ENCODE measurements around the gene ZCCHC13.
A peak's percentile ranks its signal among the peaks of the same experiment; 100 is the strongest.
"Not testable (repeated sequence)": the region's sequence is repeated elsewhere in the genome, so short reads cannot be mapped to it uniquely, and the experiment has no call there.

Gene ZCCHC13

DNA sequence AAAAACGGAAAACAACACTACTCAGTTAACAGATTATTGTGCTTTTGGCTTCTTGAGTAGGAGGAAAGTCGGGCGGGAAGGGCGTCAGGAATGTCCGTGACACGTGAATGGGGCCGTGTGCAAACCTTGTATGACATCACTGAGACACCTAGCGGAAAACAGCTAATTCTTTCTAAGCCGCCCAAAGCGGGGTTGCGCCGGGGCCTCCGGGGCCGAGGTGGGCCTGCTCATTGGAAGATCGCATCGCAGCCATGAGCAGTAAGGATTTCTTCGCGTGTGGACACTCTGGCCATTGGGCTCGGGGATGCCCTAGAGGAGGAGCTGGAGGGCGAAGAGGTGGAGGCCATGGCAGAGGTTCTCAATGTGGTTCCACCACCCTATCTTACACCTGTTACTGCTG, at the start of gene ZCCHC13:
TSS of gene ZCCHC13 (plus strand) at position 165 of the 400 bp plus-strand sequence. CDS start at position 252, 87 bp downstream.
- no peak for DNase-seq (ENCODE audit: low read depth in 2 of 2)

DNA sequence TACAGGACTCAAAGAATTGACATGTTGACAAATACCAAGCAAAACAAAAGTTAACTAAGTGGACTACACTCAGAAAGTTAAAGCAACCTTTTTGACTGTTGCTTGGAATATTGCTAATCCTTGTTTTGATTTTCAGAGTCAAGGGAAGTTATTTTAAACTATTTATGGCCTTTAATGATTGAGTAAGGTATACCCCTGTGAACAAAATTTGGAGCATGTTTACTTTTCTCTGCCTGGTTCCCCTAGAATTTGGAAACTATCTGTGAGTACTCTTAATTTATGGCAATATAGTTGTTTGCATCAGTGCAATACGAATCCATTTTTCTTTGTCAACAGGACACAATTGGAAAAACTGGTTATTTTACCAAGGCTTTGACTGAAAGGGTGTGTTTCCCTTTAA, 45.9 kb upstream of the ZCCHC13 start:
- DNase-seq (ENCODE audit: low read depth in 2 of 2) = not testable (repeated sequence)

DNA sequence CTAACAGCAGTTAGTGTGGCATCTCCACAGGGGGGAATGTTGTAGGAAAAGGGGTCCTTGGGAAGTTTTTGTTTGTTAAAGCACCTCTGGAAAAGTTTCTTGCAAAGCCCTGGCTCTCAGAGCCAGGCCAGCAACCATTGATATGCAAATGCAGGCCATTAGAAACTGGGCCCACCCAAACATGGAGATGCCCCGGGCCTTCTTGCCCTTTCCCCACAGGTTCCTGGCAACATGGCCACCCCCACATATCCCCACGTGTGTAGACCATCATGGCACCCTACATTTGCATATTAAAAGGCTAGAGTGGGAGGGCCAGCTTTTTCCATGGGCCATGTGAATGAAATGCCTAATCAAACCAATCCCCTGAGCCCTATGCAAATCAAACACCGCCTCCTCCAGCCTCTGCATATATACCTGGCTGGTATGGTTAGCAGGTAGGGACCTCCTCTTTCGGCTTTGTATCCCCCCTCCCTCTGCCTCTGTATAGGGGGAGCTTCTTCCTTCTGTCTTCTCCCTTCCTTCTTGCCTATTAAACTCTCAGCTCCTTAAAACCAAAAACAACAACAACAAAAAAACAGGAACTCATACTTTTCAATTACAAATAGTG, 44.0 kb upstream of the ZCCHC13 start:
- DNase-seq (ENCODE audit: low read depth in 2 of 2) = no peak

DNA sequence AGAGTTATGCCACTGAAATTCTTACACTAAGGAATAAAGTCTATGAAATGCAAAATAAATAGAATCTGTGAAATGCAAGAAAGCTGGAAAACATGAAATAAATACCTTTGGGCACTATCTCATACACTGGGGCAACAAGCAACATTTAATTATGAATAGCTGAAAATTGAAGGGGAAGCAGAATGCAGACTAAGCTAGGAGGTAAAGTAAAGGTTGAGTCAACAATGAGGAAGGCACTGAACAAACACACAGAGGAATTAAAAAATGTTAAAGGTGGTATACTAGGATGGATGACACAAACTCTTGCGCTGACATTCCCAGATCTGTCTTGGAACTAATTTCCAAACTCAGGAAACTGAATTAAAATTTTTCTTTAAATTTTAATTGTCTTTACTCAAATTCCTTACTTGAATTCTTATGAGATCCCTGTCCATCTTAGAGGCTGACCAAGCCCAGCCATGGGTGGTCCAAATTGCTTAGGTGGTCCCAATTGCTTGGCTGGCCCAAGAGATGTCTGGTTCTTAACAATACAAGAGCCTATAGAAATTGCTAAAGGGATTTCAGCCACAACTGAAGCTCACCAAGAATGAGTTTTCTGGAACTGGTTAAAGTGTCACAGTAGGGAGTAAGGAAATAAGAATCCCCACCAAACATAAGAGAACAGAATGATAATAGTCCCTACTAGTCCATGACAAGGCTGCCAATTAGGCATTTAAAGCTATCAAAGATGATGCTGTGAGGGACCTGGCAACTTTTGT, 41.3 kb upstream of the ZCCHC13 start:
- no peak for DNase-seq (ENCODE audit: low read depth in 2 of 2)

DNA sequence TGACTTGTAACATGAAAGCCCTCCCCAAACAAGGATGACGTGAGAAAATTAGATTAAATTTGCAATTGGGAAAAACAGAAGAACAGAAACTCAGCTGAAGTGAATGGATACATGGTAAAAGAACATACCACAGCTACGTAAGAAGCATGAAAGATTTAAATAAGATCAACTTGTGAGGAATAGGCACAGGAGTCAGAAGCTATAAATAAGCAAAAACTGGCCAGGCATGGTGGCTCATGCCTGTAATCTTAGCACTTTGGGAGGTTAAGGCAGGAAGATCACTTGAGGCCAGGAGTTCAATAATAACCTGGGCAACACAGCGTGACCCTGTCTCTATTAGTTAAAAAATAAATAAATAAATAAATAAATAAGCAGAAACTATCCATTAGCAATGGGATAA, 33.6 kb upstream of the ZCCHC13 start:
- no peak for DNase-seq (ENCODE audit: low read depth in 2 of 2)

DNA sequence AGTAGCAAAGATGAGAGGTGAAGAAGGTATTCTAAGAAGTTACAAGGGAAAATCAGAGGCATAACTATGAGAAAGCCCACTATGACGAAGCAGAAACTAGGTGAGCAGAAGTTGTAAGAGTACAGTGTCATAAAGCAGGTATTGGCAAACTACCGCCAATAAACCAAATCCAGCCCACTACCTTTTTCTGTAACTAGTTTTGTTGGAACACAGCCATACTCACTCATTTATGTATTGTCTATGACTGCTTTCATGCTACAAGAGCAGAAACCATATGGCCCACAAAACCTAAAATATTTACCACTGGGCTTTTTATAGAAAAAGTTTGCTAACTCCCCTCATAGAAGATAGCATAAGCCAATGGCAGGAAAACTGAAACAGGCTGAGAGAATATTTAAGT, 31.8 kb upstream of the ZCCHC13 start:
- no peak for DNase-seq (ENCODE audit: low read depth in 2 of 2)

DNA sequence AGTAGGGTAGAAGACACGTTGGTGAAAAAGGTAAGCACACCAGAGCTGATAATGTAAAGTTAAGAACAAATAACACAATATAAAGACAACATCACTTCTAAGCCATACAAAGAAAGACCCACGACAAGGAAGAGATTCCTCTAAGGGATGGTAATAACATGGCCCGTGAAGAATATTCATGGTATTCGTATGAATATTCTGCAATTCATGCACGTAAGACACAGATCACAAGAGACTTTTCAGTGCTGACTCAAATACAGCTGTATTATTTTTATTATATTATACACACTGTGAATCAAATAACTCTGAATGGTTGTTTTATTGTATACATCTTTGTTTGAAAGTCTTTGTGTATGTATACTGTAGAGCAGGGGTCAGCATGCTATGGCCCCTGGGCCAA, 29.5 kb upstream of the ZCCHC13 start:
- DNase-seq (ENCODE audit: low read depth in 2 of 2) = no peak

DNA sequence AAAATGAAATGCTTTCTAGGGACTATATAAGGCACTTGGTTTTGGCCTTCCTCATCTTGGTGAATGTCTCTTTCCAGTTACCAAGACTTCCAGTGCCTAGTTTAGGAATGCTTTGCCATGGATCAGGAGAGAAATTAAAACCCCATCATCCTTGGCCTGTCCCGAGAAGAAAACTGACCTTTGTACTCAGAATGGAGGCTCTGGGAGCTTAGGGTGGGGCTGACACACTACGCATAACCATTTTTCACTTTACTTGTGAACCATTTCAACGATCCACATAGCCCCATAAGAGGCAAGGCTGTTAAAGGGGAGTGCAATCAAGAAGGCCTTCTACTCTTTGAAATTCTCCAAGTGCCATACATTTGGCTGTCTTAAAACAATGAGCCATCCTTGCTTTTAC, 26.7 kb upstream of the ZCCHC13 start:
- DNase-seq (ENCODE audit: low read depth in 2 of 2) = no peak

DNA sequence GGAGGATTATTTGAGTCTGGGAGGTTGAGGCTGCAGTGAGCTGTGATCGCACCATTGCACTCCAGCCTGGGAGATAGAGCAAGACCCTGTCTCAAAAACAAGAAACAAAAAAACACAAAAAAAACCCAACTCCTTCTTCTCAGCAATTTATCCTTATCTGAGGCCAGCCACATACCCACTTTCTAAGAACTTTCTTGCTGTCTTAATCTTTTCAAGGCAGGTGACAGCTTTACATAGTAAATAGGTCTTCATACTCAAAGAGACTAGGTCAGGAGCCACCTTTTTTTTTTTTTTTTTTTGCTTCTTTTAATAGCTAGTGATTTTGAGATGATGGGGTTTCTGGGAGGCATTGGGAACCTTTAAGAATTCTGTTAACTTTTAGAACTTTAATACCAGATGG, 26.1 kb upstream of the ZCCHC13 start:
- DNase-seq (ENCODE audit: low read depth in 2 of 2) = no peak

DNA sequence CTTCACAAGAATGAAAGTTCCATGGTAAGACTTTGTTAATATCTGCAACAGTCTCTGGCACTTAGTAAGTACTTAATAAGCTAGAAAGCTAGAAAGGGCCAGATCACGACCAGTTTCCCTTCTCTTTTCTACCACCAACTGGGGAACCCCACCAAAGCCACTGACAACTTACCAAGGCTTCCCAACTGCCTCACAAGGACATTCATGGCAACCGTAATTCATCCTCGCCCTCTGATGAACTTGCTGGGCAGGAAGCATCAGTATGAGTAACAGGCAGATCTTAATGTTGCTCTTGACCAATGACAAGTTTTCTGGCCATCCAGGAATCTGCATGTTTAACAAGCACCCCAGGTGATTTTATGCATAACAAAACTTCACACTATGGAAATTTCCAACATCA, 23.2 kb upstream of the ZCCHC13 start:
- no peak for DNase-seq (ENCODE audit: low read depth in 2 of 2)

DNA sequence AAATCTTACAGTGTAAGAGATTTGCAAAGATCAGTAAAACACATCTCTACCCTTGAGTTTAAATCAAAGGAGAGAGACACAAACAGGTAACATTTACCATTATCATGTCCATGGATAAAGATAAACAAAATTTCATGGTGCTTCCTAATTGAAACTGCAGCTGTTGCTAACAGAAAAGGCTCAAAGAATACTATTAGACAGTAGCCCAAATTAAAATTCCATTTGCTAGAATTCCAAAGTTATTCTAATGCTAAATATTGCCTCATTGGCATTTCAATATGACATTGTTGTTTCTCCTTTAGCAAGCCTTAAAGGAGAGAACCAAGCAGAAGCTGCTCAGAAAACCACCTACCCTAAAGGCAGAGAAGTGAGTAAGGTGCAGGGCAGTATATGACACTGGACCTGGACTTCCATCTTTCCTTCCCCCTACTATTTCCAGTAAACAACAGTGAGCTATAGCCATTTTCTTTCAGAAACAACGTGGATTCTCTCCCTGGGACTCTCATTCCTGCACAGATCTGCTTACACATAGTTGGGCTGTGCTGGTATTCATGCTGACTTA, 19.5 kb upstream of the ZCCHC13 start:
- no peak for DNase-seq (ENCODE audit: low read depth in 2 of 2)

DNA sequence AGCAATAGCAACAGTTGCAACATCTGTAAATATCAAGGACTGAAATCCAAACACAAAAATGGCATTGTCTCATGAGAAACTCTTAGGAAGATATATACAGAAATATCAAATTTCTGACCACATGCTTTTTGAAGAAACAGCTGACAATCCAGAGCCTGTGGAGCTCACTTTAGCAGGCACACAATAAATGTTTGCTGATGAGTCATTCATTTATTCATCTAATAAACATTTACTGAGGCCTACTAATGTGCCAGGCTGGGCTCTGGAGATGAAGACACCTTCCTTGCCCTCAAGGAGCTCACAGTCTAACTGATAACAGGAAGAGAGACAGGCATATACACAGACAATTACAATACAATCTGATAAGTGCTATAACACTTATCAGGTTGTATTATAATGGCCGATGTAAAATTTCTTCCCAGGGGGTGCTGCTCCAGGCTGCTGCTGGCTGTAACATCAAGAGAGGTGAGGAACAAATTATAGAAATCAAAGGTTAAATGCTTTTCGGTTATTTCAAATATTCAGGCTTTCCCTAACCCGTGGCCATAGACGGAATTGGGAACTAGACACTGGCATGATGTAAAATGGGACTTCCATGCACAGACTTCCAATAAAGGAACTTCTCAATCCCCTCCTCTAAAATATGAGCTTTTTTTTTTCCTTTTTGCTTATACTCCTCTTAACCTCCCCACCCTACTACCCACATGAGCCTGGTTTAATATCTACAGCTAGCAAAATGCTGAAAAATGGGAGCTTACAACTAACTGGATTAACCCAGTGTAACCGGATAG, 16.8 kb upstream of the ZCCHC13 start:
- no peak for DNase-seq (ENCODE audit: low read depth in 2 of 2)

DNA sequence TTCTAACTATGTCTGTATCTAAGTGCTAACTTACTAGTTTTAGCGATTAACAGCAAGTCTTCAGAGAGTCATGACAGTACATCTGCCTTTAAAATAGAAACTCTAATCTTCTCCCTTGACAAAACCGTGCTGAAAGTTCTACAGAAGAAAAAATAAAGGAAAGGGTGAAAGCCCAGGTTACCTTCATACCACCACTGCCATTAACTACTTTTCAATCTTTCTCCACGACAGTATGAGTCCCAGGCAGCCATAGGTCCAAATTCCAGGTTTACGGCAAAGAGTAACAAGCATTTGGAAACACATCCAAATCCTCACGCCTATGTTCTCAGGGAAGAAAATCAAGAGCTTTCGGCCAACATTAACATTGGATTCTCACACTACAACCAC, 12.4 kb upstream of the ZCCHC13 start:
- no peak for DNase-seq (ENCODE audit: low read depth in 2 of 2)

DNA sequence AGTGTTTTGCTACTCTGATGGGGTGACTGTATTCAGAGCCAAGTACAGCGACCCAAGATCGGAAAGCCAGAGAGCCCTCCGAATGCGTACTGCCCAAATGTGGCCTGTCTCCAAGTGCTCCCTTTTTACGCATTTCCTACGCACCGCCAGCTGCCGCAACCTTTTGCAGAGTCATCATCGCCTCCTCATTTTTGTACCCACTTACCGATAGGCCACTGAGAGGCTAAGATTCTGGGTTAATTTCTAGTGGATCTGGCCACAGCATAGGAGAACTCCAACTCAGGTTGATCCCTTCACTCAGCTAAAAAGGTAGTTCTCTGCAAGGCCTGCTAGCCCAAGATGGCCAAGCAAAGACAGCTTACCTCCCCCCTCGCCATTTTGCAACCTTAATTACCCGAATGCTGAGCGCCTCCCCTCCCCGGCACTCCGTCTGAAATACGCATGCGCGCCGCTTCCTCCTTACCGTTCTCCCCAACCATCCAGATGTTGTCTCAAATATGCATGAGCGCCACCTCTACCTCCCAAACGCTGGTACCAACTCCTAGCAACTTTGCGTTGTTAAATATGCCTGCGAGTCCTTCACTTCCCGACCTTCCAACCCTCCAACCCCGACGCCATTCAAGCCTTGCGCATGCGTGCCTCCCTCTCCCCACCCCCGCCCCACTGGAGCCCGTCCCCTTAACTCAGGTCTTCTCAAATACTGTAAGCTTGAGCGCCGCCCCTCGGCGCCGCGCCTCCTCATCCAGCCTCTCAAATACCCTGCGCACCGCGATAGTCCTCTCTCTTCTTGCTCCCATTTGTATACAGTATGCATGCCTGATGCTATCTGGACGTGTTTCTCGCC, 11.8 kb upstream of the ZCCHC13 start:
- peak; percentile 55 to 67 for DNase-seq (ENCODE audit: low read depth in 2 of 2)

DNA sequence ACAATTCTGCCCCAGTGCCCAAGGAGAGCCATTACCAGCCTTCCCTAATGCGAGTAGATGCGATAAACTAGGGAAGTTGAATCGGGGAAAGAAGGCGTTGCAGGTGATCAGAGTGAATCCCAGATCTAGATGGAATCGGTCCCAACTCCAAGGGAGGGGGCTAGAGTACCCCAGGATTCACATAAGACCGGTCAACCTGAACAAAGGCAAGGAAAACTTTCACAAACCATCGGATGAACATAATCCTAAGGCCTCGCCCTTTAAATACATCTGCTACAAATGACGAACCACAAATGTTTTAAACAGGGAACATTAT, 11.2 kb upstream of the ZCCHC13 start:
- no peak for DNase-seq (ENCODE audit: low read depth in 2 of 2)

DNA sequence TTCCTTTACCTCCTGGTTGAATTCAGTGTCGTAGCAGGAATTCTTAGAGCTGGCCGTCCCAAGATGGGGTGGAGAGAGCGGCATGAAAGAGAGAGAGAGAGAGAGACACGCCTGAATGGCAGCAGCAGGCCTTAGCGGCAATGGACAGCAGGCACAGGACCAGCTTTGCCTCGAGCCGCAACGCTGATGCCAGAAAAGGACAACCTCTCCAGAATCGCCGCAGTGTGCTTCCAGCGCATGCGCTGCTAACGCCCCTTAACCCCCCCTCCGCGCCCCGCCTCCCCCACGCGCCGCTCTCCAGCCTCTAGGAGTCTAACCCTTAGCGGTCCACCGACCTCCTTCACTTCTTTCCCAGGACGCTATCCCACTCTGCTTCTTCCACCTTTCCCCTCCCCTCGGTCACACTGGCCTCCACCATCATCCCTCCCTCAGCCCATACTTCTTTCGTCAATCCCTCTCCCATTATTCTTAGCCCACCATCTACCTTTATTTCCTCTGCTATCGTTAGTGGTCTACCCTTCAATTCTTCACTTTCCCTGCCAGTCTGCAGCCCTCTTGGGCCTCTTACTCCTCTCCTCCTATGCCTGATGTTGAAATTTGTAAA, 10.5 kb upstream of the ZCCHC13 start:
- DNase-seq (ENCODE audit: low read depth in 2 of 2) = peak; percentile 36 to 41

DNA sequence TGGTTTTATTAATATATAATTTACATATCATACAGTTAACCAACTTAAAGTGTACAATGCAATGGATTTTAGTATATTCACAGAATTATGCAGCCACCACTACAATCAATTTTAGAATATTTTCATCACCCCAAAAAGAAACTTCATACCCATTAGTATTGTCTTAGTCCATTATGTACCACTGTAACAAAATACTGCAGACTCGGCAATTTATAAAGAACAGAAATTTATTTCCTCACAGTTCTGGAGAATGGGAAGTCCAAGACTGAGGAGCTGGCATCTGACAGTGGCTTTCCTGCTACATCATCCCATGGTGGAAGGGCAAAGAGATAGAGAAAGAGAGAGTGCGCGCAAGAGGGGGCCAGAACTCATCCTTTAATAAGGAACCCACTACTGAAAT, 8.9 kb upstream of the ZCCHC13 start:
- DNase-seq (ENCODE audit: low read depth in 2 of 2) = no peak

DNA sequence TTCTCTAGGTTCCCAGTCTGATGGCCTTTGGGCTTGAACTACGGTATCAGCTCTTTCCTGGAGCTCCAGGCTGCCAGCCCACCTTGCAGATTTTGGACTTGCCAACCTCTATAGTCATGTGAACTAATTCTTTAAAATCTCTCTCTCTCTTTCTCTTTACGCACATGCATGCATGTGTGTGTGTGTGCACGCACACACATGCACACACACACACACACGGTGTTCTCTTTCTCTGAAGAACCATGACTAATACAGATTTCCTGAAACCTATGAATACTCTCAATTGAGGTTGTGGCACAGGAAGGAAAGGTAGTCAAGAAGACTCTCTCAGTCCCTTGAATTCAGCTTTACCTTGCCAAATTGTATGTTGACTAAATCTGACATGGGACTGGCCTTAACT, 6.2 kb upstream of the ZCCHC13 start:
- no peak for DNase-seq (ENCODE audit: low read depth in 2 of 2)

DNA sequence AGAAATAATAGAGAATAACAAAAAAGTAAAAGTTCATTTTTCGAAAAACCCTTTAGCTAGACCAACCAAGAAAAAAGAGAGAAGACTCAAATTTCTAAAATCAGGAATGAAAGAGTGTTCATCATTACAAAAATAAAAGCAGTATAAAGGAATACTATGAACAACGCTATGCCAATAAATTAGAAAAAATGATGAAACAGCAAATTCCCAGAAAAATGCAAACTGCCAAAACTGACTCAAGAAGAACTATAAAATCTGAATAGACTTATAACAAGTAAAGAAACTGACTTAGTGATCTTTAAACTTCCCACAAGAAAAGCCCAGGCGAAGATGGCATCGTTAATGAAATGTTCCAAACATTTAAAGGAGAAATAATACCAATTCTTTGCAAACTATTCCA, 3.1 kb upstream of the ZCCHC13 start:
- no peak for DNase-seq (ENCODE audit: low read depth in 2 of 2)

DNA sequence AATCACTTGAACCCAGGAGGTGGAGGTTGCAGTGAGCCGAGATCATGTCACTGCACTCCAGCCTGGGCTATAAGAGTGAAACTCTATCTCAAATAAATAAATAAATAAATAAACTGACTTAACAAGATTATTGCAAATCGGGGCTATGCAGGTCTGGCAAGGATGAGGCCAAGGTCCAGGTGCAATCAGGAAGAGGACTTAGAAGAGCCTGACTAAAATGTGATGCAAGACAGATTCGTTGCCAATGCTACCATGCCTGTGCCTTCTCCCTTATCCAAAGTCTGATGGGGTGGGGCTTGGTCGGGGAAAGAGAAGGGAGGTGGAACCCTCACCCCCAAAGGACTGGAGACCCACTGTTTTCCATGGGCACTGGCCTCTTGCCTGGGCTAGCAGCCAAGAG, 14.7 kb downstream of the ZCCHC13 start:
- no peak for DNase-seq (ENCODE audit: low read depth in 2 of 2)

DNA sequence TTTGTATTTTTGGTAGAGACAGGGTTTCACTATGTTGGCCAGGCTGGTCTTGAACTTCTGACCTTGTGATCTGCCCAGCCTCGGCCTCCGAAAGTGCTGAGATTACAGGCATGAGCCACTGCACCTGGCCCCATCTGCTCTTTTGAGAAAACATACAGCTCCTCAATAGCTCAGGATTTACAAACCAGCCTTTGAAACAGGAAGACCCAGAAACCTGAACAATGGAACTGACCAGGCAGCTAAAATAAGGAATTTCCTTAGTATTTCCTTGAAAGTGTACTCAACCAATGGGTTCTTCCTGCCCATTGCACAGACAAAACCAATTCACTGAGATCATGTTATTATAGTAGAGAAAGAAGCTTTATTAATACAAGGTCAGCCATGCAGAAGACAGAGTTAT, 15.3 kb downstream of the ZCCHC13 start:
- DNase-seq (ENCODE audit: low read depth in 2 of 2) = not testable (repeated sequence)
